SK-N-SH (cell line): ENCODE data around the gene TOX2. TPM values are rescaled to one million over a fixed set of nuclear protein-coding genes. Genes with fewer than 3 reads are reported as not detected.

Experiments
- CTCF ChIA-PET: fragments of 300-600, 350-600 bp; formaldehyde crosslinking; extraction: SDS; loops from one replicate; lab custom pipeline; 2021; lab: Yijun Ruan, JAX
- POLR2A ChIA-PET: fragments of 350-600 bp; sonication (Branson Sonifier 250); formaldehyde crosslinking; extraction: SDS; loops from one replicate; lab custom pipeline; 2020; ENCODE audit warnings: antibody characterized with exemption, inconsistent platforms; lab: Yijun Ruan, JAX
- DNase-seq: peaks from one replicate; pipeline ENCODE4 v3.0.0; 2012
- H2AFZ ChIP-seq: fragments of 200-600 bp; sonication (generic); 2 replicates; pipeline ENCODE4 v1.8.1; 2016; ENCODE audit warnings: antibody characterized with exemption, mild to moderate bottlenecking, low read depth
- H3F3A ChIP-seq: fragments of 200-600 bp; sonication (generic); replicated peaks from 2 replicates; pipeline ENCODE3; 2016; ENCODE audit warnings: antibody characterized with exemption, mild to moderate bottlenecking; ENCODE audit not compliant: insufficient read depth
- H3K27ac ChIP-seq, 2 experiments: fragments of 200-500 bp in 1 of 2; fragments of 200-600 bp in 1 of 2; sonication (Bioruptor generic) in 1 of 2; sonication (generic), shearing (Covaris generic) in 1 of 2; 2 replicates each; pipeline versions ENCODE4 v1.5.1 to v1.6.1; 2014 to 2016; ENCODE audit warnings: low read depth in 2 of 2, inconsistent platforms in 1 of 2, low read length in 1 of 2, mild to moderate bottlenecking in 1 of 2, mixed read lengths in 1 of 2
- H3K27me3 ChIP-seq: fragments of 200-600 bp; sonication (generic), shearing (Covaris generic); 2 replicates; pipeline ENCODE4 v1.6.1; 2016; ENCODE audit warnings: mixed run types; ENCODE audit not compliant: insufficient read depth
- H3K36me3 ChIP-seq, 2 experiments: fragments of 200-500 bp in 1 of 2; fragments of 200-600 bp in 1 of 2; sonication (Bioruptor generic) in 1 of 2; sonication (generic) in 1 of 2; replicated peaks in 1 of 2; 2 replicates each; pipeline versions ENCODE3 to v1.5.1; 2014 to 2016; ENCODE audit warnings: low read length in 1 of 2, mild to moderate bottlenecking in 1 of 2; ENCODE audit not compliant: insufficient read depth in 2 of 2, control insufficient read depth in 1 of 2
- H3K4me1 ChIP-seq, 2 experiments: fragments of 200-500 bp in 1 of 2; fragments of 200-600 bp in 1 of 2; sonication (Bioruptor generic) in 1 of 2; sonication (generic), shearing (Covaris generic) in 1 of 2; 2 replicates each; pipeline versions ENCODE4 v1.5.1 to v1.6.1; 2014 to 2016; ENCODE audit warnings: low read depth in 1 of 2, low read length in 1 of 2, mixed run types in 1 of 2; ENCODE audit not compliant: insufficient read depth in 2 of 2, control insufficient read depth in 1 of 2
- H3K4me2 ChIP-seq: fragments of 200-600 bp; sonication (generic), shearing (Covaris generic); 2 replicates; pipeline ENCODE4 v1.6.1; 2017; ENCODE audit warnings: mixed run types
- H3K4me3 ChIP-seq, 2 experiments: fragments of 200-500 bp in 1 of 2; fragments of 200-600 bp in 1 of 2; sonication (Bioruptor generic) in 1 of 2; sonication (generic), shearing (Covaris generic) in 1 of 2; 2 replicates each; pipeline versions ENCODE4 v1.5.1 to v1.8.1; 2014 to 2016; ENCODE audit warnings: low read depth in 2 of 2, inconsistent platforms in 1 of 2, low read length in 1 of 2, mild to moderate bottlenecking in 1 of 2, mixed read lengths in 1 of 2, moderate library complexity in 1 of 2
- H3K79me2 ChIP-seq: fragments of 200-600 bp; sonication (generic); 2 replicates; pipeline ENCODE4 v1.8.1; 2017; ENCODE audit warnings: mild to moderate bottlenecking; ENCODE audit not compliant: insufficient read depth
- H3K9ac ChIP-seq: fragments of 200-600 bp; sonication (generic); 2 replicates; pipeline ENCODE4 v1.6.1; 2017; ENCODE audit warnings: mixed run types
- H3K9me2 ChIP-seq: fragments of 200-600 bp; sonication (generic); 2 replicates; pipeline ENCODE4 v1.6.1; 2017; ENCODE audit warnings: mixed run types
- H3K9me3 ChIP-seq: fragments of 200-600 bp; sonication (generic); 2 replicates; pipeline ENCODE4 v1.6.1; 2017; ENCODE audit warnings: mixed run types, mild to moderate bottlenecking, moderate library complexity
- H4K20me1 ChIP-seq: fragments of 200-600 bp; sonication (generic); 2 replicates; pipeline ENCODE4 v1.6.1; 2017; ENCODE audit warnings: mild to moderate bottlenecking, mixed run types; ENCODE audit not compliant: insufficient read depth
- CHD2 ChIP-seq: fragments of 150-350 bp; IDR thresholded peaks from 2 replicates; pipeline ENCODE4 v1.6.1; 2018; ENCODE audit warnings: low read length; ENCODE audit not compliant: partially characterized antibody
- EP300 ChIP-seq, 2 experiments: IDR thresholded peaks; 2 replicates each; pipeline versions ENCODE4 v1.4.0 to v1.6.1; 2012; ENCODE audit warnings: borderline replicate concordance in 1 of 2, low read depth in 1 of 2, low read length in 1 of 2
- FOSL2 ChIP-seq: IDR thresholded peaks from 2 replicates; pipeline ENCODE4 v1.4.0; 2012; ENCODE audit warnings: low read depth, mild to moderate bottlenecking, moderate library complexity, borderline replicate concordance
- NFIC ChIP-seq: IDR thresholded peaks from 2 replicates; pipeline ENCODE4 v1.4.0; 2012; ENCODE audit warnings: borderline replicate concordance
- NRF1 ChIP-seq: IDR thresholded peaks from 2 replicates; pipeline ENCODE4 v1.6.1; 2012; ENCODE audit warnings: low read depth, mild to moderate bottlenecking, low read length
- PBX3 ChIP-seq: IDR thresholded peaks from 2 replicates; pipeline ENCODE4; 2012
- REST ChIP-seq: IDR thresholded peaks from 2 replicates; pipeline ENCODE4 v1.6.1; 2012; ENCODE audit warnings: mild to moderate bottlenecking, low read depth, low read length, moderate library complexity
- RFX5 ChIP-seq: IDR thresholded peaks from 2 replicates; pipeline ENCODE4 v1.6.1; 2012; ENCODE audit warnings: mild to moderate bottlenecking, improper control_type of control experiment, low read length
- RXRA ChIP-seq: IDR thresholded peaks from 2 replicates; pipeline ENCODE4 v1.4.0; 2012; ENCODE audit warnings: low read depth, mild to moderate bottlenecking, borderline replicate concordance
- SIN3A ChIP-seq: IDR thresholded peaks from 2 replicates; pipeline ENCODE4 v1.6.1; 2012; ENCODE audit warnings: low read depth, mild to moderate bottlenecking, low read length, moderate library complexity, borderline replicate concordance
- TEAD4 ChIP-seq: IDR thresholded peaks from 2 replicates; pipeline ENCODE4 v1.4.0; 2012; ENCODE audit warnings: mild to moderate bottlenecking, borderline replicate concordance; ENCODE audit not compliant: insufficient read depth
- WGBS: methylation state at CpG from one replicate; pipeline ENCODE4 v1.1.6; 2017; ENCODE audit warnings: low lambda C conversion rate; 5-methylcytosine and 5-hydroxymethylcytosine counted together
- polyA plus RNA-seq, 3 experiments: library from polyadenylated mRNA; depleted of rRNA; stranded (reverse); fragments of >200 nt; gene quantifications; 2 replicates each; pipeline ENCODE4 v1.2.3, GENCODE V29; 2012

TOX2 gene
- polyA plus RNA-seq, 1 of the 3 experiments (the other 2 are of a cell fraction): 15.4 TPM

- peak overlapping the region in 1 of 2 experiments; percentile 98; a peak in 2 of 4 replicates for H3K27ac ChIP-seq
- no peak overlapping the region for H3K4me2 ChIP-seq
- peaks cover 0 to 3% of the 10 kb centered on the region in 2 experiments for H3K36me3 ChIP-seq
- TF ChIP-seq SIN3A: no peak
- no peak for TF ChIP-seq FOSL2
- no peak for TF ChIP-seq RFX5
- ChIA-PET POLR2A (no interaction called here), CTCF (interaction anchor here (1.4 to 1.8 kb wide), 2 partner anchors 13 to 47 kb away, joined by 3 to 5 read pairs; no protein-coding TSS in a partner anchor)
- no peaks in the 10 kb centered on the region for H3F3A ChIP-seq
- no peaks in the 10 kb centered on the region for H3K9me3 ChIP-seq
- no peaks in the 10 kb centered on the region for H3K79me2 ChIP-seq
- H2AFZ ChIP-seq: no peak overlapping the region
- H3K4me3 ChIP-seq: no peak overlapping the region
- H3K9me2 ChIP-seq: no peaks in the 10 kb centered on the region
- 69% methylated on average over 12 of the region's 12 CpGs for WGBS
- no peak overlapping the region for H3K9ac ChIP-seq
- no peak for DNase-seq
- peaks cover 4 to 44% of the 10 kb centered on the region in 2 experiments; a peak in 2 of 4 replicates for H3K4me1 ChIP-seq
- H4K20me1 ChIP-seq: no peaks in the 10 kb centered on the region
- H3K27me3 ChIP-seq: no peaks in the 10 kb centered on the region
These were observed 94.4 kb downstream of the TOX2 start for GRCh38 chr20:44008806-44009678.

GRCh38 chr20:44009679-44009992, 95.0 kb downstream of the TOX2 start:
- DNase-seq: no peak
- Histone ChIP-seq H3K36me3 (peaks cover 0 to 3% of the 10 kb centered on the region in 2 experiments), H3K79me2 (no peaks in the 10 kb centered on the region), H3K9me3 (no peaks in the 10 kb centered on the region), H3K27me3 (no peaks in the 10 kb centered on the region)
- POLR2A ChIA-PET: interaction anchor here (0.6 to 1.0 kb wide), 2 partner anchors 9 to 15 kb away, joined by 4 to 6 read pairs; no protein-coding TSS in a partner anchor
- TF ChIP-seq RXRA (no peak), SIN3A (no peak), RFX5 (no peak), NFIC (no peak), PBX3 (no peak), EP300 (IDR thresholded peaks at IDR 0.05; ENCODE audit: borderline replicate concordance in 1 of 2, low read depth in 1 of 2, low read length in 1 of 2) (no peak), CHD2 (no peak), TEAD4 (no peak), REST (no peak), NRF1 (no peak)
- TF ChIP-seq, all 33 proteins: peak for 0
- 87% methylated on average over 5 of the region's 5 CpGs for WGBS
- peaks cover 5 to 50% of the 10 kb centered on the region in 2 experiments; a peak in 3 of 4 replicates for H3K4me1 ChIP-seq
- H3K27ac ChIP-seq: peak overlapping the region in 1 of 2 experiments; percentile 98; a peak in 2 of 4 replicates
- H3K9me2 ChIP-seq: no peaks in the 10 kb centered on the region
- H4K20me1 ChIP-seq: no peaks in the 10 kb centered on the region
- no peak overlapping the region for H2AFZ ChIP-seq
- H3K4me3 ChIP-seq: no peak overlapping the region; a peak in 1 of 4 replicates
- no peak overlapping the region for H3K9ac ChIP-seq
- no peaks in the 10 kb centered on the region for H3F3A ChIP-seq
- CTCF ChIA-PET: interaction anchor here (1.4 to 2.6 kb wide), 3 partner anchors 13 to 260 kb away, joined by 3 to 10 read pairs (median 5); no protein-coding TSS in a partner anchor
- H3K4me2 ChIP-seq: no peak overlapping the region
